HG02870 (cell line): Measurements from ENCODE around the gene OSTN.
"Not testable (repeated sequence)": the region's sequence is repeated elsewhere in the genome, so short reads cannot be mapped to it uniquely, and the experiment has no call there.

Experiments
- ATAC-seq: cut with Tn5 transposase; IDR thresholded peaks from one replicate; pipeline ENCODE4 v1.9.1; 2021; ENCODE audit warnings: mild to moderate bottlenecking, moderate library complexity; ENCODE audit not compliant: unreplicated experiment

Gene OSTN

GRCh38 chr3:191262650-191263049 lies 63.6 kb downstream of the OSTN start:
- no peak for ATAC-seq

- ATAC-seq, result peak; percentile 85
Observed at GRCh38 chr3:191263365-191263764, 64.3 kb downstream of the OSTN start.

GRCh38 chr3:191263850-191264249 lies 64.8 kb downstream of the OSTN start:
- no peak for ATAC-seq

- no peak for ATAC-seq
Observed at GRCh38 chr3:191268737-191269136, 69.7 kb downstream of the OSTN start.

GRCh38 chr3:191269289-191270085 lies 70.4 kb downstream of the OSTN start:
- ATAC-seq, result peak; percentile 76

GRCh38 chr3:191275244-191275643 lies 76.2 kb downstream of the OSTN start:
- not testable (repeated sequence) for ATAC-seq

- no peak for ATAC-seq
Observed at GRCh38 chr3:191275751-191276150, 76.7 kb downstream of the OSTN start.

GRCh38 chr3:191280111-191280510 lies 81.1 kb downstream of the OSTN start:
- ATAC-seq, result no peak

- ATAC-seq, result no peak
Observed at GRCh38 chr3:191280882-191281281, 81.8 kb downstream of the OSTN start.

GRCh38 chr3:191282251-191283185 lies 83.5 kb downstream of the OSTN start:
- no peak for ATAC-seq

- ATAC-seq, result no peak
Observed at GRCh38 chr3:191283400-191283799, 84.4 kb downstream of the OSTN start.

GRCh38 chr3:191290311-191291025 lies 91.4 kb downstream of the OSTN start:
- ATAC-seq, result peak; percentile 76

- no peak for ATAC-seq
Observed at GRCh38 chr3:191292243-191293015, 93.4 kb downstream of the OSTN start.

GRCh38 chr3:191294291-191294690 lies 95.2 kb downstream of the OSTN start:
- ATAC-seq, result no peak

GRCh38 chr3:191296041-191296541 lies 97.0 kb downstream of the OSTN start:
- ATAC-seq, result peak; percentile 82

- no peak for ATAC-seq
Observed at GRCh38 chr3:191298846-191299245, 99.8 kb downstream of the OSTN start.

- peak; percentile 24 for ATAC-seq
Observed at GRCh38 chr3:191300422-191300821, 101.4 kb downstream of the OSTN start.

- peak; percentile 60 for ATAC-seq
Observed at GRCh38 chr3:191301017-191301416, 102.0 kb downstream of the OSTN start.

- no peak for ATAC-seq
Observed at GRCh38 chr3:191301782-191302411, 102.9 kb downstream of the OSTN start.

GRCh38 chr3:191302451-191302850 lies 103.4 kb downstream of the OSTN start:
- ATAC-seq, result no peak
